ENCODE measurements around the gene GRID1.

GRID1 gene

DNA sequence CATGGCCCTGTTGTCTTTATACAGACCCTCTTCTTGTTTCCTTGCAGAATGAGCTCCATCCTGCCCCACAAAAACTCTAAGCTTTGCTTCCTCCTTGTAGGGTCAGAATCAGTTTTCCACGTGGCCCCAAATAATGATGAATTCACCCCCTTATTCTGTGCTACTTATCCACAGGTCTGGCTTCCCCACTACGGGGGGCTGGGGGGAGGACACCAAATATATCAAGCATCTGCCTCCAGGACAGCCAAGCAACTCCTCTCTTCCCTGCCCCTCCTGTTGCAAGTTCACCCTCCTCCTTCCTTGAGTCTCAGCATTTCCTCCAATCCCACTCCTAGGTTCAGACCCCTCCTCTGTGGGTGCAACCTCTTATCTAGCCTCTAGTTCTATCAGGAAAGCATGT is 743.3 kb downstream of the GRID1 start:
- DNase-seq (ENCODE audit: low read depth, low spot score): no peak

DNA sequence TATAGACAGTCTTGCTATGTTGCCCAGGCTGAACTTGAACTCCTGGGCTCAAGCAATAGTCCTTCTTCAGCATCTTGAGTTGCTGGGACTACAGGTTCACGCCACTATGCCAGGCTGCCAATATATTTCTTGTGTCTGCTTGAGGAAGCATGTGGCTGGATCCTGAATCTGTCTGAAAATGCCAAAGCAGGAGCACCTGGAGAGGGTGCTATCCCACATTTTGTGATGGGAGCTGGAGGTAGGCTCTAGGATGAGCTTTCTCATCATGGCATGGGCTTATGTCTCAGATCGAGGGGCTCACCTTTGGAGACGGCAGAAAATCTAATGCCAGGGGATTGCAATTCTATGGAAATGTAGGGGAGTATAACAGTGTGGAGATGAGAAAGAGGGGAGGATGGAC is 744.2 kb downstream of the GRID1 start:
- DNase-seq (ENCODE audit: low read depth, low spot score): no peak

GRCh38 chr10:85621562-85621961 is 745.0 kb downstream of the GRID1 start:
- no peak for DNase-seq (ENCODE audit: low read depth, low spot score)

DNA sequence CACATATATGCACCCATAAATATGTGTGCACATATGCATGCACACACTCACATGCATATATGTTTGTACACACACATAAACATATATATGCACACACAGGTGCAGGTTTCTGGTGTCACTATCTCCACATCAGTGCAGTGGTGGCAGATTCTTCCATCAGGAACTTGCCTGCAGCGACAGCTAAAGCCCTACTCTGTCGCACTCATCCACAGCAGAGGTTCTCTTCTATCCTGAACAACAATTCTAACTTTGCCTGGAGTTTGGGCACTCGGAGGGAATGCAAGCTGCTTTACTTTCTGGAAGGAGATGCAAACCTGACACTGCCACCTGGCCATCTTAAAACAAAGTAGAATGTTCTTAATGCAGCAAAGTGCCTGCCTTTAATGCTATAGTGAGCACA is 745.8 kb downstream of the GRID1 start:
- no peak for DNase-seq (ENCODE audit: low read depth, low spot score)

GRCh38 chr10:85619832-85620231 is 746.8 kb downstream of the GRID1 start:
- no peak for DNase-seq (ENCODE audit: low read depth, low spot score)

DNA sequence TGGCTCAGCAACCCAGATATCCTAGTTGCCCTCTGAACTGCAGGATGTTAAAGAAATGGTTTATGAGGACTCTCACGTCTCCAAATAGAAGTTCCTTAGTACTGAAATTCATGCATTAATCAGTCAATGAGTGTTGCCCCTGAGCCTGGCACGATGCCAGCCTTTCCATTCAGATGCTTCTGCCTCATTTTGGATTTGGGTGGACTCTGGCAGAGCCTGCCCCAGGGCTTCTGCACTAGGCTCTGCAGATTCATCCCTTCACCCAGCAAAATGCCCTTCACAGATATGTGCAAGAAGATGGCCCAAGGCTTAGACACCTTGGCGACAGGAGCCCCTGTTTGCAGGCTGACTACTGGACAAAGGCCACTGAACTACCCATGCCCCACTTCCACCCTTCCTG is 747.8 kb downstream of the GRID1 start:
- peak; percentile 3 for DNase-seq (ENCODE audit: low read depth, low spot score)

- no peak for DNase-seq (ENCODE audit: low read depth, low spot score)
Measured at GRCh38 chr10:85617751-85618546, 748.6 kb downstream of the GRID1 start.

GRCh38 chr10:85615556-85615955 is 751.0 kb downstream of the GRID1 start:
- DNase-seq (ENCODE audit: low read depth, low spot score): no peak

DNA sequence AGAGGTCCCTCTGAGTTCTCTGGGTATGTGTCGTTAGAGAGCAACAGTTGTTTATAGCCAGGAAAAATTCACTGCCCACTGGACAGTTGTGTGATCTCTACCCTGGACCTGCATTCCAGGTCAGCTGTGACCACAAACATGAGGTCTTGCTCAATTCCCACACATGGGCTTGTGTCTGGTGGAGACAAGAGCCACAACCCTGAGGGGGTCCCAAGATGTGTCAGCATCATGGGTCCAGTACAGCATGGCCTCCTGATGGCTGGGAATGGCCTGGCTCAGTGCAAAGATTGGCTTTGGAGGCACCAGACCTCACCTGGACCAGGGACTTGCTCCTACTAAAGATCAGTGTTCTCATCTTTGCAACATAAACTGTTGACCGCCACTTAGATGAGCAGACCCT is 751.6 kb downstream of the GRID1 start:
- no peak for DNase-seq (ENCODE audit: low read depth, low spot score)

GRCh38 chr10:85614566-85614965 is 752.0 kb downstream of the GRID1 start:
- DNase-seq (ENCODE audit: low read depth, low spot score): no peak

GRCh38 chr10:85613391-85613790 is 753.2 kb downstream of the GRID1 start:
- DNase-seq (ENCODE audit: low read depth, low spot score): no peak

GRCh38 chr10:85612833-85613232 is 753.8 kb downstream of the GRID1 start:
- no peak for DNase-seq (ENCODE audit: low read depth, low spot score)

- DNase-seq (ENCODE audit: low read depth, low spot score): peak; percentile 33
Measured at GRCh38 chr10:85612378-85612775, 754.2 kb downstream of the GRID1 start.

DNA sequence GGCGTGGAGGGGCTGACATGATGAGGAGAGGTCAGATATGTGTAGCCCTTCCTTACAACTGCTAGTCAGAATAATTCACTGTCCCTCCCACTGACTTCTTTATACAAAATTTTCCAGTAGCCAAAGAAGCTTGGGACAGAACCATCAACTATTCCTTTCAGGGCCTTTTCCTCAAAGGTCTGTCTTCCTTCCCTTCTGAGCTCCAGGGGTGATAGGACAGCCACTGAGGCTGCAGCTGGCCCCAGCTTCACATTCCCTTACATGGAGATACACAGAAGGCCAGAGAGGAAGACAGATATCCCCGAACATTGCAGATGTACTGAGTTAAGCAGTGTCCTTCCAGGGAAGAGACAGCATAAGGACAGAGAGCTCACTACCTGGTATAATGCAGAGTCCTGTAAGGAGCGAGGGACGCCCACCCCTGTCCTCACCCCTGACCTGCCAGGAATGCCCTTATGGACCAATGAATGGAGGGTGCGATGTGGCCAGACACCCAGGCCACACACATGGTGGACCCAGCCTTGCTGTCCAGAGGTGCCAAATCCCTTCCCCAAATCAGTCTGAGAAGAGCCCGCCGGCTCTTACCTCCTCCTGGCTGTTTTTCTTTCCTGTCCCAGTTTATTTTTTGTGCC is 754.7 kb downstream of the GRID1 start:
- no peak for DNase-seq (ENCODE audit: low read depth, low spot score)

GRCh38 chr10:85611093-85611740 is 755.4 kb downstream of the GRID1 start:
- no peak for DNase-seq (ENCODE audit: low read depth, low spot score)

DNA sequence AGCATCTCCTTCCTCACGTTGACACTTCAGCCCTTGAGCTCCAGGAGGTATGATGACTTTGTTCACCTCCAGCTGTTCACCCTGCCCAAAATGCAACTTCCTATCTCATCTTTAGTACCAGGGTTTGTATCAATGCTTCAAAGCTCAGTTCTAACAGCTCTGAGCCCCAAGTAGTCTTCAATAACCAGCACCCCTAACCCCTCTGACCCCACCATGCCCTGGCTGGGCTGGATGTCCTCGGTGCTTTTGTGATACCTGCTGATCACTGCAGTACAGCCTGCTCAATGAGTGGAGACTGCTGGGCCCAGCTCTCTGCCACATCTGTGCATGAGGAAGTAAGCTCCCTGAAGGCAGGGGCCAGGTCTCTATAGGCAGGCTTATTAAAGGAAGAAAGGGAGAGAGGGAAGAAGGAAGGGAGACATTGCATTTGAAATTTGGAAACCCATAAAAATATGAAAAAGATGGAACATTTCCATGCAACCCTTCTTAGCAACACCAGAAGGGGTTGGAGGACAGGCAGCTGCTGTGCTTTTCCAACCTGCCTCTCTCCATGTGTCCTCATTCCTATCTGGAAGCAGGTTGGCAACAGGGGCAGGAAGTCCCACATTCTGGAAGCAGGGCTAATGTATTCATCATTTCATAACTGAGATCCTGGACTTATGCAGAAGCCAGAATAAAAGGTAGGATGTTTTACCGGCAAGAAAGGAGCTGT is 756.1 kb downstream of the GRID1 start:
- no peak for DNase-seq (ENCODE audit: low read depth, low spot score)

DNA sequence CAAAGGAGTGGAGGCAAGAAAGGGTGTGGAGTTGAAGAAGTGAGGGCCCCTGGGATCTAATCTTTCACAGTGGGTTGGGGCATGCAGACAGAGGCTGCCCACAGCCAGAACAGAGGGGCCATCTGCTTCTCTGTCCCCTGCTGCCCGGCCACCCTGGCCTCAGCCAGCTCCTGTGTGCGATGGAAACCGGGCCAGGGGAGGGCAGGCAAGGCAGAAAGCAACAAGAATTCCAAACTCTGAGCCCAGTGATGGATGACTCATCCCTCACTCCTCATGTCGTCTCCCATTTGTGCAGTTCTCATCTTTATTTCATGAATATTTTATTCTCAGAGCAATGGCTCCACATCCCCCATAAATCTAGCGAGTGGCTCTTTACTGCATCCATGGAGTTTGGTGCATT is 757.1 kb downstream of the GRID1 start:
- DNase-seq (ENCODE audit: low read depth, low spot score): peak; percentile 39

DNA sequence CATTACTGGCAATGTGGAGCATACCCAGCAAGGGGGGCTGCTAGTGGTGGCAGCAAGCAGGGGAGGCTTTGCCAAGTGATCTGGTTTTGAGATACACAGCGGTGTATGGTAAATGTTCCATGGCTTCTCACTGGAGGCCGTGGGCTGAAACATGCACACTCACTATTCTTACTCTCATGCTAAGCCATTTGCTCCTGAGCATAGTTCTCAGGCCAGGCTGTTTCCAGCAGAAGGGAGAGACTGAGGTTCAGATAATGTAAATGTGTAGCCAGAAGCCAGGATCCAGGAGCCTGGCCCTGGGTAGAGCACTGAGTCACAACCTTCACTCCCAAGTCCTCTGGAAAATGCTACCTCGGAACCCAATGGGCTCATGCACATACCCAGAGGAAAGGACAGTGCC is 757.9 kb downstream of the GRID1 start:
- no peak for DNase-seq (ENCODE audit: low read depth, low spot score)

GRCh38 chr10:85607043-85607695 is 759.4 kb downstream of the GRID1 start:
- DNase-seq (ENCODE audit: low read depth, low spot score): no peak

GRCh38 chr10:85606401-85606800 is 760.2 kb downstream of the GRID1 start:
- no peak for DNase-seq (ENCODE audit: low read depth, low spot score)

DNA sequence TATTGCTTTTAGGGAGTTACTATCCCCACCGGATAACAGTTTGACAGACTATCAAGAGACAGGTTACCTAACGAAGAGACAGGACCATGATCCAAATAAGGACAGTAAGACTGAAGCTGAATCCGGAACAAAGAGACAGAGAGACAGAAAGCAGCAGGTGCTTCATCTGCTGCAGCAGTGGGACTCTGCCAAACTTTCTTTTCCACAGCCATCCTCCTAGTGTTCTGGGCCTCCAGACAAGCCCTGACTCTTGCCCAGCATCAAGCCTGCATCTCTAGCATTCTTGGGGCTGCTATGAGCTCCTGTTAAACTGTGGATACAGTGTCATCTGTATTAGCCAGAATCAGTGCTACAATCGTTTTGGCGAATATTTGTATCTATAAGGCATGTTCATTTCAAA is 761.7 kb downstream of the GRID1 start:
- DNase-seq (ENCODE audit: low read depth, low spot score): no peak

Measured in astrocyte of the hippocampus (primary cell).